GM23338 (cell line): Measurements from ENCODE around the gene SIDT1.

Experiments
- EZH2phosphoT487 ChIP-seq: fragments of 200-600 bp; sonication (generic); IDR thresholded peaks from one replicate; pipeline ENCODE4 v1.8.1; 2018; ENCODE audit warnings: antibody characterized with exemption; ENCODE audit not compliant: unreplicated experiment
- POLR2AphosphoS5 ChIP-seq: IDR thresholded peaks from 2 replicates; pipeline ENCODE4 v1.6.1; 2016; ENCODE audit warnings: antibody characterized with exemption, low read depth
- TF ChIP-seq, protein P1 (sequence below), 2 experiments: fragments of 200-600 bp in 1 of 2; sonication (generic) in 1 of 2; conservative IDR thresholded peaks; 2 replicates each; pipeline versions ENCODE4 v1.5.1 to v1.6.1; 2016 to 2017; ENCODE audit warnings: antibody characterized with exemption in 2 of 2, low read depth in 2 of 2, mild to moderate bottlenecking in 2 of 2, moderate library complexity in 1 of 2
- TF ChIP-seq, protein P2 (sequence below): IDR thresholded peaks from one replicate; pipeline ENCODE4 v1.6.1; 2018; ENCODE audit warnings: antibody characterized with exemption; ENCODE audit not compliant: unreplicated experiment

DNA sequence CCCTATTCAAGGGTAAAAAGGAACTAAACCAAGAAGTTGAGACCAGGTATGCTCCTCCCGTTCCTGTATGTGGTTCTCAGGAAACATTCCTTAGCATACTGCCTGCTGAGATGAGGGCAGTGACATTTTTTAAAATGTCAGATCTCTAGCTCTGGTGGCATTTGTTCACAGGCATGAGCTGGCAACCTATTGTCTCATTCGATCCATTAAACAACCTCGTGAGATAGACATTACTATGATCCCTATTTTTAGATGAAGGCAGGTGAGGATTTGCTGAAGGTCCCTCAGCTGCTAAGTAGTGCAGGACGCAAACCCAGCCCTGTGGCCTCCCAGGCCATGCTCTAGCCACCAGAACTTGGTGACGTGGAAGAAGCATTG, 74.9 kb downstream of the SIDT1 start:
- TF ChIP-seq, protein P1, sequence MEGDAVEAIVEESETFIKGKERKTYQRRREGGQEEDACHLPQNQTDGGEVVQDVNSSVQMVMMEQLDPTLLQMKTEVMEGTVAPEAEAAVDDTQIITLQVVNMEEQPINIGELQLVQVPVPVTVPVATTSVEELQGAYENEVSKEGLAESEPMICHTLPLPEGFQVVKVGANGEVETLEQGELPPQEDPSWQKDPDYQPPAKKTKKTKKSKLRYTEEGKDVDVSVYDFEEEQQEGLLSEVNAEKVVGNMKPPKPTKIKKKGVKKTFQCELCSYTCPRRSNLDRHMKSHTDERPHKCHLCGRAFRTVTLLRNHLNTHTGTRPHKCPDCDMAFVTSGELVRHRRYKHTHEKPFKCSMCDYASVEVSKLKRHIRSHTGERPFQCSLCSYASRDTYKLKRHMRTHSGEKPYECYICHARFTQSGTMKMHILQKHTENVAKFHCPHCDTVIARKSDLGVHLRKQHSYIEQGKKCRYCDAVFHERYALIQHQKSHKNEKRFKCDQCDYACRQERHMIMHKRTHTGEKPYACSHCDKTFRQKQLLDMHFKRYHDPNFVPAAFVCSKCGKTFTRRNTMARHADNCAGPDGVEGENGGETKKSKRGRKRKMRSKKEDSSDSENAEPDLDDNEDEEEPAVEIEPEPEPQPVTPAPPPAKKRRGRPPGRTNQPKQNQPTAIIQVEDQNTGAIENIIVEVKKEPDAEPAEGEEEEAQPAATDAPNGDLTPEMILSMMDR (conservative IDR thresholded peaks at IDR 0.05; ENCODE audit: low read depth in 2 of 2), result no peak
- TF ChIP-seq POLR2AphosphoS5, result no peak
- TF ChIP-seq EZH2phosphoT487, result no peak
- TF ChIP-seq, protein P2, sequence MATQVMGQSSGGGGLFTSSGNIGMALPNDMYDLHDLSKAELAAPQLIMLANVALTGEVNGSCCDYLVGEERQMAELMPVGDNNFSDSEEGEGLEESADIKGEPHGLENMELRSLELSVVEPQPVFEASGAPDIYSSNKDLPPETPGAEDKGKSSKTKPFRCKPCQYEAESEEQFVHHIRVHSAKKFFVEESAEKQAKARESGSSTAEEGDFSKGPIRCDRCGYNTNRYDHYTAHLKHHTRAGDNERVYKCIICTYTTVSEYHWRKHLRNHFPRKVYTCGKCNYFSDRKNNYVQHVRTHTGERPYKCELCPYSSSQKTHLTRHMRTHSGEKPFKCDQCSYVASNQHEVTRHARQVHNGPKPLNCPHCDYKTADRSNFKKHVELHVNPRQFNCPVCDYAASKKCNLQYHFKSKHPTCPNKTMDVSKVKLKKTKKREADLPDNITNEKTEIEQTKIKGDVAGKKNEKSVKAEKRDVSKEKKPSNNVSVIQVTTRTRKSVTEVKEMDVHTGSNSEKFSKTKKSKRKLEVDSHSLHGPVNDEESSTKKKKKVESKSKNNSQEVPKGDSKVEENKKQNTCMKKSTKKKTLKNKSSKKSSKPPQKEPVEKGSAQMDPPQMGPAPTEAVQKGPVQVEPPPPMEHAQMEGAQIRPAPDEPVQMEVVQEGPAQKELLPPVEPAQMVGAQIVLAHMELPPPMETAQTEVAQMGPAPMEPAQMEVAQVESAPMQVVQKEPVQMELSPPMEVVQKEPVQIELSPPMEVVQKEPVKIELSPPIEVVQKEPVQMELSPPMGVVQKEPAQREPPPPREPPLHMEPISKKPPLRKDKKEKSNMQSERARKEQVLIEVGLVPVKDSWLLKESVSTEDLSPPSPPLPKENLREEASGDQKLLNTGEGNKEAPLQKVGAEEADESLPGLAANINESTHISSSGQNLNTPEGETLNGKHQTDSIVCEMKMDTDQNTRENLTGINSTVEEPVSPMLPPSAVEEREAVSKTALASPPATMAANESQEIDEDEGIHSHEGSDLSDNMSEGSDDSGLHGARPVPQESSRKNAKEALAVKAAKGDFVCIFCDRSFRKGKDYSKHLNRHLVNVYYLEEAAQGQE, result no peak
